PFSK-1 (cell line): ENCODE data around the gene RAP1A.

ENCODE experiments used
- FOXP2 ChIP-seq: optimal IDR thresholded peaks from 2 replicates; pipeline ENCODE3; 2011; ENCODE audit warnings: borderline replicate concordance, control low read depth, inconsistent platforms; ENCODE audit not compliant: insufficient read depth; ENCODE audit errors: extremely low read length, extremely low read depth
- POLR2AphosphoS5 ChIP-seq: IDR thresholded peaks from 2 replicates; pipeline ENCODE4 v1.6.1; 2012; ENCODE audit warnings: low read depth, mild to moderate bottlenecking, control low read depth, low read length, moderate library complexity
- REST ChIP-seq, 2 experiments: IDR thresholded peaks; 2 replicates each; pipeline versions ENCODE4 v1.6.1 to v1.8.0; 2011 to 2012; ENCODE audit warnings: low read depth in 2 of 2, low read length in 2 of 2, control low read depth in 1 of 2, inconsistent platforms in 1 of 2, mild to moderate bottlenecking in 1 of 2, moderate library complexity in 1 of 2; ENCODE audit not compliant: insufficient read depth in 1 of 2
- SIN3A ChIP-seq: IDR thresholded peaks from 2 replicates; pipeline ENCODE4 v1.6.1; 2012; ENCODE audit warnings: mild to moderate bottlenecking, low read length, moderate library complexity, borderline replicate concordance; ENCODE audit not compliant: insufficient read depth
- TAF1 ChIP-seq: IDR thresholded peaks from 2 replicates; pipeline ENCODE4 v1.6.1; 2012; ENCODE audit warnings: low read length, control low read depth, borderline replicate concordance; ENCODE audit not compliant: insufficient read depth

RAP1A gene

GRCh38 chr1:111755331-111756123 lies 135.9 kb downstream of the RAP1A start, which contains the start of gene DDX20:
Gene DDX20, plus strand, starts transcription at chr1:111755901. Its CDS starts 24 bp downstream, at chr1:111755925.
- peak; percentile 92 for TF ChIP-seq FOXP2
- TF ChIP-seq POLR2AphosphoS5, result peak; percentile 87
- 0 out of 4 replicates have a peak, but pooled peaks have one; percentile 14 to 16 for TF ChIP-seq REST (IDR thresholded peaks at IDR 0.05; ENCODE audit: insufficient read depth in 1 of 2, low read depth in 2 of 2, low read length in 2 of 2)
- TF ChIP-seq SIN3A, result peak; percentile 95
- TF ChIP-seq TAF1, result peak; percentile 94

GRCh38 chr1:111756124-111756513 lies 136.5 kb downstream of the RAP1A start:
- no peak for TF ChIP-seq REST (IDR thresholded peaks at IDR 0.05; ENCODE audit: insufficient read depth in 1 of 2, low read depth in 2 of 2, low read length in 2 of 2)
- TF ChIP-seq POLR2AphosphoS5, result no peak
- no peak for TF ChIP-seq TAF1
- no peak for TF ChIP-seq SIN3A
- no peak for TF ChIP-seq FOXP2

GRCh38 chr1:111758373-111758772 lies 138.8 kb downstream of the RAP1A start:
- TF ChIP-seq REST (IDR thresholded peaks at IDR 0.05; ENCODE audit: insufficient read depth in 1 of 2, low read depth in 2 of 2, low read length in 2 of 2) (no peak), TAF1 (no peak), POLR2AphosphoS5 (no peak), SIN3A (no peak), FOXP2 (no peak)

GRCh38 chr1:111761717-111762116 lies 142.1 kb downstream of the RAP1A start:
- TF ChIP-seq FOXP2 (no peak), POLR2AphosphoS5 (no peak), REST (IDR thresholded peaks at IDR 0.05; ENCODE audit: insufficient read depth in 1 of 2, low read depth in 2 of 2, low read length in 2 of 2) (no peak), TAF1 (no peak), SIN3A (no peak)
